NT2/D1 (cell line): Measurements from ENCODE around the gene DDX24.

Experiments
- DNase-seq: peaks from one replicate; pipeline ENCODE4 v3.0.0-alpha.2; 2011; ENCODE audit warnings: low read depth, low spot score
- H3K27me3 ChIP-seq: 2 replicates; pipeline ENCODE4 v1.6.0; 2011; ENCODE audit warnings: mild to moderate bottlenecking; ENCODE audit not compliant: insufficient read length, insufficient read depth
- H3K36me3 ChIP-seq: 2 replicates; pipeline ENCODE4 v1.6.1; 2011; ENCODE audit warnings: mild to moderate bottlenecking, low read length, mixed read lengths; ENCODE audit not compliant: insufficient read depth, insufficient read length
- H3K4me1 ChIP-seq: 2 replicates; pipeline ENCODE4 v1.5.1; 2011; ENCODE audit not compliant: insufficient read depth, insufficient read length
- H3K4me3 ChIP-seq: 2 replicates; pipeline ENCODE4 v1.5.1; 2011; ENCODE audit warnings: low read depth; ENCODE audit not compliant: insufficient read length
- H3K9ac ChIP-seq: 2 replicates; pipeline ENCODE4 v1.6.0; 2011; ENCODE audit warnings: low read depth; ENCODE audit not compliant: insufficient read length
- H3K9me3 ChIP-seq: 2 replicates; pipeline ENCODE4 v1.5.1; 2011; ENCODE audit warnings: mild to moderate bottlenecking, low read length; ENCODE audit not compliant: insufficient read depth
- SUZ12 ChIP-seq: IDR thresholded peaks from 2 replicates; pipeline ENCODE4 v1.6.1; 2011; ENCODE audit not compliant: insufficient read length, insufficient read depth; ENCODE audit errors: extremely low read depth
- YY1 ChIP-seq: IDR thresholded peaks from 2 replicates; pipeline ENCODE4 v1.6.1; 2011; ENCODE audit not compliant: insufficient read length, insufficient read depth
- ZNF274 ChIP-seq: IDR thresholded peaks from 2 replicates; pipeline ENCODE4 v1.6.1; 2011; ENCODE audit warnings: mild to moderate bottlenecking, low read depth, low read length

DDX24 gene

GRCh38 chr14:94058674-94059138 is 22.3 kb downstream of the DDX24 start:
- TF ChIP-seq ZNF274 (no peak), SUZ12 (no peak), YY1 (no peak)

GRCh38 chr14:94058128-94058673 is 22.8 kb downstream of the DDX24 start:
- no peak for DNase-seq
- Histone ChIP-seq H3K9me3 (no peaks in the 10 kb centered on the region), H3K4me3 (no peak overlapping the region), H3K9ac (no peak overlapping the region), H3K4me1 (no peaks in the 10 kb centered on the region), H3K36me3 (peaks cover 86% of the 10 kb centered on the region), H3K27me3 (no peaks in the 10 kb centered on the region)
- TF ChIP-seq ZNF274 (no peak), YY1 (no peak), SUZ12 (no peak)

More at GRCh38 chr14:94058674-94059138, 22.3 kb downstream of the DDX24 start:
- Histone ChIP-seq H3K4me3 (no peak overlapping the region), H3K9ac (no peak overlapping the region), H3K27me3 (no peaks in the 10 kb centered on the region), H3K36me3 (peaks cover 86% of the 10 kb centered on the region), H3K4me1 (no peaks in the 10 kb centered on the region), H3K9me3 (no peaks in the 10 kb centered on the region)
- no peak for DNase-seq

GRCh38 chr14:94056579-94057308 is 24.3 kb downstream of the DDX24 start:
- TF ChIP-seq SUZ12 (no peak), YY1 (no peak), ZNF274 (no peak)
- Histone ChIP-seq H3K4me3 (no peak overlapping the region), H3K27me3 (no peaks in the 10 kb centered on the region), H3K9ac (no peak overlapping the region), H3K36me3 (peaks cover 93% of the 10 kb centered on the region), H3K4me1 (no peaks in the 10 kb centered on the region), H3K9me3 (no peaks in the 10 kb centered on the region)
- no peak for DNase-seq

GRCh38 chr14:94054936-94055335 is 26.1 kb downstream of the DDX24 start:
- H3K4me1 ChIP-seq, result no peaks in the 10 kb centered on the region
- TF ChIP-seq ZNF274 (no peak), YY1 (no peak), SUZ12 (no peak)

GRCh38 chr14:94054401-94054800 is 26.6 kb downstream of the DDX24 start:
- TF ChIP-seq YY1 (no peak), SUZ12 (no peak), ZNF274 (no peak)

More at GRCh38 chr14:94054936-94055335, 26.1 kb downstream of the DDX24 start:
- Histone ChIP-seq H3K4me3 (no peak overlapping the region), H3K9me3 (no peaks in the 10 kb centered on the region), H3K9ac (no peak overlapping the region), H3K27me3 (no peaks in the 10 kb centered on the region), H3K36me3 (peaks cover 93% of the 10 kb centered on the region)
- no peak for DNase-seq

GRCh38 chr14:94052662-94053061 is 28.3 kb downstream of the DDX24 start:
- no peaks in the 10 kb centered on the region for H3K27me3 ChIP-seq
- H3K9me3 ChIP-seq, result no peaks in the 10 kb centered on the region
- no peak overlapping the region for H3K9ac ChIP-seq
- TF ChIP-seq ZNF274 (no peak), YY1 (no peak), SUZ12 (no peak)
- H3K36me3 ChIP-seq, result peaks cover 92% of the 10 kb centered on the region
- no peaks in the 10 kb centered on the region for H3K4me1 ChIP-seq
- no peak overlapping the region for H3K4me3 ChIP-seq
- no peak for DNase-seq

More at GRCh38 chr14:94054401-94054800, 26.6 kb downstream of the DDX24 start:
- Histone ChIP-seq H3K9me3 (no peaks in the 10 kb centered on the region), H3K9ac (no peak overlapping the region), H3K4me3 (no peak overlapping the region), H3K27me3 (no peaks in the 10 kb centered on the region), H3K4me1 (no peaks in the 10 kb centered on the region), H3K36me3 (peaks cover 92% of the 10 kb centered on the region)
- DNase-seq, result no peak

GRCh38 chr14:94052199-94052598 is 28.8 kb downstream of the DDX24 start:
- TF ChIP-seq ZNF274 (no peak), YY1 (no peak), SUZ12 (no peak)
- H3K9ac ChIP-seq, result no peak overlapping the region
- no peaks in the 10 kb centered on the region for H3K27me3 ChIP-seq
- peaks cover 91% of the 10 kb centered on the region for H3K36me3 ChIP-seq
- no peak for DNase-seq
- no peak overlapping the region for H3K4me3 ChIP-seq
- no peaks in the 10 kb centered on the region for H3K9me3 ChIP-seq
- H3K4me1 ChIP-seq, result no peaks in the 10 kb centered on the region

GRCh38 chr14:94051779-94052178 is 29.2 kb downstream of the DDX24 start:
- H3K4me3 ChIP-seq, result no peak overlapping the region
- H3K9me3 ChIP-seq, result no peaks in the 10 kb centered on the region
- no peak overlapping the region for H3K9ac ChIP-seq
- no peaks in the 10 kb centered on the region for H3K27me3 ChIP-seq
- no peak for TF ChIP-seq ZNF274
- TF ChIP-seq YY1, result no peak
- no peak for TF ChIP-seq SUZ12
- no peaks in the 10 kb centered on the region for H3K4me1 ChIP-seq
- H3K36me3 ChIP-seq, result peaks cover 91% of the 10 kb centered on the region
- DNase-seq, result no peak
